Measurements from ENCODE around the gene EXOC7.

- TF ChIP-seq POLR2A (IDR thresholded peaks at IDR 0.05) (no peak), POLR2AphosphoS5 (IDR thresholded peaks at IDR 0.05) (no peak), EP300 (IDR thresholded peaks at IDR 0.05; ENCODE audit: low read depth) (no peak)
- TF ChIP-seq, protein P1, sequence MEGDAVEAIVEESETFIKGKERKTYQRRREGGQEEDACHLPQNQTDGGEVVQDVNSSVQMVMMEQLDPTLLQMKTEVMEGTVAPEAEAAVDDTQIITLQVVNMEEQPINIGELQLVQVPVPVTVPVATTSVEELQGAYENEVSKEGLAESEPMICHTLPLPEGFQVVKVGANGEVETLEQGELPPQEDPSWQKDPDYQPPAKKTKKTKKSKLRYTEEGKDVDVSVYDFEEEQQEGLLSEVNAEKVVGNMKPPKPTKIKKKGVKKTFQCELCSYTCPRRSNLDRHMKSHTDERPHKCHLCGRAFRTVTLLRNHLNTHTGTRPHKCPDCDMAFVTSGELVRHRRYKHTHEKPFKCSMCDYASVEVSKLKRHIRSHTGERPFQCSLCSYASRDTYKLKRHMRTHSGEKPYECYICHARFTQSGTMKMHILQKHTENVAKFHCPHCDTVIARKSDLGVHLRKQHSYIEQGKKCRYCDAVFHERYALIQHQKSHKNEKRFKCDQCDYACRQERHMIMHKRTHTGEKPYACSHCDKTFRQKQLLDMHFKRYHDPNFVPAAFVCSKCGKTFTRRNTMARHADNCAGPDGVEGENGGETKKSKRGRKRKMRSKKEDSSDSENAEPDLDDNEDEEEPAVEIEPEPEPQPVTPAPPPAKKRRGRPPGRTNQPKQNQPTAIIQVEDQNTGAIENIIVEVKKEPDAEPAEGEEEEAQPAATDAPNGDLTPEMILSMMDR (IDR thresholded peaks at IDR 0.05) = no peak
Measured at GRCh38 chr17:76142039-76142584, 38.5 kb upstream of the EXOC7 start.
